ENCODE results near the gene ATOSB. TPM values are rescaled to one million over a fixed set of nuclear protein-coding genes. Genes with fewer than 3 reads are reported as not detected.

Gene ATOSB
- total and polyA plus RNA-seq, 2 of the 8 experiments (the other 6 are each of a cell fraction or from before 2014, with no cell fraction given): 6.9 to 10.4 TPM

DNA sequence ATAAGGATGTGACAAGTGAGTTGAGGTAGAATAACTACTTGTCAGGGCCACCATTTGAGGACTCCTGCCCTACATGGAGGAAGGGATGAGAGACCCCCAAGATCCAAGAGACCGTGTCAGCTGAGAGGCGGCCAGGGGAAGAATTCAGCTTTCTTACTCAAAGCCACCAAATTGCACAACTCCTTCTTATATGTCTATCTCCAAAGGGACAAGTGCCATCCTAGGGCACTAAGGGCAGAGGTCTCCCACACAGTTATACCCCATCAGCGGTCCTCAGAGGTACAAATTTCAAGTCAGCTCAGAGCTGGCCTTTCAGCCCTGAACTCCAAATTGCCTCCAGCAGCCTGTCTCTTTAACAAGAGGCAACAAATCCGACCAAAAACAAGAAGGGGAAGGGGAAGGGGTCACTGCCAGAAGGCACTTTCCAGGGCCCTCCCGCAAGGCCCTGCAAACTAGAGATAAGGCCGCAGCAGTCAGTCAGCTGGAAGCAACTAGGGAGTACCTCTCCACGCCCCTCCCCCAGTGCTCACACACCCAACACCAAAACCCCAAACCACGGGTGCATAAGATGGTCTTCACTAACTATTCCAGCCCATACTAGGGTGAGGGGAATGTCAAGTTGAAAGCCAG lies 6.6 kb downstream of the ATOSB start:
- Histone ChIP-seq H2BK12ac (ENCODE audit: low read depth, low read length) (no peak overlapping the region), H3K14ac (ENCODE audit: insufficient read length) (no peak overlapping the region), H3K4me2 (ENCODE audit: insufficient read depth in 1 of 2, low read depth in 2 of 2, low read length in 2 of 2) (no peak overlapping the region), H4K5ac (ENCODE audit: insufficient read length, low read depth, low read length) (no peak overlapping the region), H3K4ac (replicated peaks; ENCODE audit: insufficient read length, low read depth, low read length) (no peak overlapping the region), H3K23ac (ENCODE audit: insufficient read length) (no peak overlapping the region), H3K27ac (ENCODE audit: low read depth, low read length) (no peak overlapping the region), H2AFZ (ENCODE audit: low read length) (no peak overlapping the region), H3K79me2 (ENCODE audit: control insufficient read depth in 1 of 2, insufficient read depth in 2 of 2, low read length in 2 of 2) (no peaks in the 10 kb centered on the region; a peak in 1 of 4 replicates), H2AK5ac (ENCODE audit: low read depth, low read length) (no peak overlapping the region), H3K79me1 (ENCODE audit: low read depth, low read length) (no peaks in the 10 kb centered on the region), H3K9ac (replicated peaks in 1 of 4; ENCODE audit: extremely low read depth in 1 of 4, low read depth in 3 of 4, low read length in 3 of 4) (no peak overlapping the region), H3K36me3 (ENCODE audit: control insufficient read depth in 2 of 4, insufficient read depth in 4 of 4, low read length in 3 of 4) (peaks cover 0 to 5% (median 1%) of the 10 kb centered on the region in 4 experiments; a peak in 3 of 8 replicates), H2BK120ac (replicated peaks; ENCODE audit: low read depth, low read length) (no peak overlapping the region), H3K27me3 (replicated peaks in 1 of 4; ENCODE audit: control insufficient read depth in 3 of 4, extremely low read depth in 1 of 4, insufficient read depth in 3 of 4, low read length in 3 of 4) (no peaks in the 10 kb centered on the region), H3K18ac (ENCODE audit: extremely low read depth, low read length) (no peak overlapping the region), H2BK5ac (ENCODE audit: low read depth, low read length) (no peak overlapping the region), H4K20me1 (replicated peaks in 1 of 2; ENCODE audit: control insufficient read depth in 1 of 2, insufficient read depth in 2 of 2, low read length in 2 of 2) (peaks cover 4 to 5% of the 10 kb centered on the region in 2 experiments), H3K9me3 (ENCODE audit: insufficient read depth in 2 of 2, low read depth in 1 of 2, low read length in 1 of 2) (no peaks in the 10 kb centered on the region), H2BK15ac (ENCODE audit: low read length) (no peak overlapping the region), H3K4me3 (ENCODE audit: extremely low read depth in 1 of 4, insufficient read depth in 2 of 4, low read depth in 3 of 4, low read length in 4 of 4) (no peak overlapping the region), H4K91ac (replicated peaks; ENCODE audit: insufficient read length, low read length) (no peak overlapping the region), H4K8ac (ENCODE audit: extremely low read depth, insufficient read depth, low read length) (no peak overlapping the region), H3K4me1 (replicated peaks in 1 of 4; ENCODE audit: control insufficient read depth in 3 of 4, insufficient read depth in 4 of 4, low read length in 3 of 4) (peaks cover 0 to 13% (median 6%) of the 10 kb centered on the region in 4 experiments; a peak in 6 of 7 replicates), H2BK20ac (ENCODE audit: low read length) (no peak overlapping the region), H3K56ac (replicated peaks; ENCODE audit: insufficient read length, low read depth, low read length) (no peak overlapping the region), H3K23me2 (ENCODE audit: low read depth, low read length) (peaks cover 5% of the 10 kb centered on the region; the same call in 1 of the 2 replicates)
- FAIRE-seq (no peak), DNase-seq (ENCODE audit: low read depth in 1 of 2, low spot score in 2 of 2) (no peak)
- ChIA-PET POLR2A (ENCODE audit: partially characterized antibody) (interaction anchor here (1.3 to 10.3 kb wide), 3 partner anchors 8 to 37 kb away, joined by 5 to 151 read pairs (median 7); partner anchors contain the start of genes FANCG, PIGO, STOML2 and VCP), CTCF (ENCODE audit: partially characterized antibody) (no interaction called here)
- 80% methylated on average over 7 of the region's 8 CpGs; no CpG with 5 or more reads in 1 of the 2 experiments for WGBS, 2 experiments (ENCODE audit: extremely low coverage in 1 of 2, insufficient coverage in 1 of 2, insufficient read length in 1 of 2, insufficient replicate concordance in 2 of 2, low coverage in 1 of 2, low lambda C conversion rate in 2 of 2, missing lambda C conversion rate in 1 of 2)
- TF ChIP-seq KDM5A (IDR thresholded peaks at IDR 0.05; ENCODE audit: low read length): no peak
- no peak for TF ChIP-seq RFX5 (IDR thresholded peaks at IDR 0.05; ENCODE audit: borderline replicate concordance, low read depth, low read length)
- TF ChIP-seq MAFK (IDR thresholded peaks at IDR 0.05; ENCODE audit: low read depth, low read length): no peak
- TF ChIP-seq HDAC2 (IDR thresholded peaks at IDR 0.05; ENCODE audit: borderline replicate concordance in 1 of 2, low read depth in 2 of 2, low read length in 2 of 2): no peak
- TF ChIP-seq SAP30 (IDR thresholded peaks at IDR 0.05; ENCODE audit: insufficient read depth, insufficient replicate concordance, low read length): no peak
- TF ChIP-seq CTBP2 (IDR thresholded peaks at IDR 0.05; ENCODE audit: borderline replicate concordance, insufficient read depth, insufficient read length, low read length): no peak
- no peak for TF ChIP-seq CBX8 (IDR thresholded peaks at IDR 0.05; ENCODE audit: borderline replicate concordance, low read depth, low read length)
- TF ChIP-seq BCL11A (IDR thresholded peaks at IDR 0.05; ENCODE audit: low read depth in 2 of 2, low read length in 2 of 2): no peak
- no peak for TF ChIP-seq SUZ12 (IDR thresholded peaks at IDR 0.05; ENCODE audit: low read length)
- TF ChIP-seq POU5F1 (IDR thresholded peaks at IDR 0.05; ENCODE audit: low read depth, low read length): no peak
- TF ChIP-seq HDAC6 (IDR thresholded peaks at IDR 0.05; ENCODE audit: low read depth, low read length): no peak
- no peak for TF ChIP-seq CREB1 (IDR thresholded peaks at IDR 0.05)
- TF ChIP-seq TAF1 (IDR thresholded peaks at IDR 0.05; ENCODE audit: low read depth, low read length): no peak

All from H1 (cell line).